Caco-2 (cell line): Measurements from ENCODE around the gene DDAH2. TPM values are rescaled to one million over a fixed set of nuclear protein-coding genes. Genes with fewer than 3 reads are reported as not detected.
A peak's percentile ranks its signal among the peaks of the same experiment; 100 is the strongest.

ENCODE experiments used
- BruUV-seq: library from RNA; stranded (reverse); fragments of 400-500 nt; replicated peaks from 2 replicates; lab custom pipeline; 2021; lab: Mats Ljungman, UMichigan
- CTCF ChIA-PET: fragments of 300-600 bp; sonication (Branson Sonifier 250); formaldehyde crosslinking; loops from one replicate; lab custom pipeline; 2022; ENCODE audit warnings: antibody characterized with exemption; lab: Charles Lee
- POLR2A ChIA-PET: fragments of 300-600 bp; sonication (Branson Sonifier 250); formaldehyde crosslinking; loops from one replicate; lab custom pipeline; 2022; ENCODE audit warnings: antibody characterized with exemption; lab: Charles Lee
- DNase-seq, 2 experiments: peaks; one replicate each; pipeline versions ENCODE4 v3.0.0 to v3.0.0-alpha.2; 2020 to 2022
- H3K27me3 ChIP-seq: replicated peaks from 2 replicates; pipeline ENCODE4 v1.6.0; 2011; ENCODE audit warnings: low read length; ENCODE audit not compliant: control insufficient read depth, insufficient read depth
- H3K36me3 ChIP-seq: 2 replicates; pipeline ENCODE4 v1.5.1; 2011; ENCODE audit warnings: low read length; ENCODE audit not compliant: control insufficient read depth, insufficient read depth
- H3K4me1 ChIP-seq: fragments of 250-450 bp; sonication (Bioruptor Pico); 2 replicates; pipeline ENCODE4 v1.5.1; 2020; ENCODE audit warnings: mild to moderate bottlenecking
- H3K4me3 ChIP-seq: 2 replicates; pipeline ENCODE4 v1.5.1; 2011; ENCODE audit warnings: low read depth, mild to moderate bottlenecking, control low read depth, low read length
- H3K9me3 ChIP-seq: fragments of 250-450 bp; sonication (Bioruptor Pico); 2 replicates; pipeline ENCODE4 v1.5.1; 2020; ENCODE audit warnings: mild to moderate bottlenecking, moderate library complexity
- H3K27ac Mint-ChIP-seq: one replicate; pipeline ENCODE4 v1.8.0; 2022; ENCODE audit warnings: mixed read lengths; ENCODE audit not compliant: unreplicated experiment
- H3K27me3 Mint-ChIP-seq: one replicate; pipeline ENCODE4 v1.8.0; 2022; ENCODE audit warnings: mixed read lengths; ENCODE audit not compliant: insufficient read depth, unreplicated experiment
- H3K36me3 Mint-ChIP-seq: one replicate; pipeline ENCODE4 v1.8.0; 2022; ENCODE audit warnings: mild to moderate bottlenecking, mixed read lengths; ENCODE audit not compliant: insufficient read depth, unreplicated experiment
- H3K4me1 Mint-ChIP-seq: one replicate; pipeline ENCODE4 v1.8.0; 2022; ENCODE audit warnings: low read depth, mixed read lengths; ENCODE audit not compliant: unreplicated experiment
- H3K4me3 Mint-ChIP-seq: one replicate; pipeline ENCODE4 v1.8.0; 2022; ENCODE audit warnings: mild to moderate bottlenecking, moderate library complexity, mixed read lengths; ENCODE audit not compliant: unreplicated experiment
- H3K9me3 Mint-ChIP-seq: one replicate; pipeline ENCODE4 v1.8.0; 2022; ENCODE audit warnings: mixed read lengths; ENCODE audit not compliant: unreplicated experiment
- intact Hi-C: fragments of 100-400 bp; cut with micrococcal nuclease; formaldehyde crosslinking; loops from one replicate; pipeline ENCODE4 v1.10.0; 2022; ENCODE audit not compliant: unreplicated experiment
- total RNA-seq: library from RNA; stranded (reverse); gene quantifications from 2 replicates; pipeline ENCODE4 v1.2.3, GENCODE V29; 2022
- TF ChIP-seq, protein P1 (sequence below), 2 experiments: fragments of 200-600 bp in 1 of 2; IDR thresholded peaks; 1 replicate in 1 of 2; 2 replicates in 1 of 2; pipeline versions ENCODE4 v1.5.1 to v1.8.0; 2011 to 2022; ENCODE audit warnings: antibody characterized with exemption in 1 of 2, control low read depth in 1 of 2, inconsistent platforms in 1 of 2, low read depth in 1 of 2, low read length in 1 of 2, mild to moderate bottlenecking in 1 of 2, moderate library complexity in 1 of 2; ENCODE audit not compliant: insufficient read depth in 1 of 2, severe bottlenecking in 1 of 2, unreplicated experiment in 1 of 2

The DDAH2 gene
- total RNA-seq, 1 experiment from 2014 or later = 82.4 TPM

DNA sequence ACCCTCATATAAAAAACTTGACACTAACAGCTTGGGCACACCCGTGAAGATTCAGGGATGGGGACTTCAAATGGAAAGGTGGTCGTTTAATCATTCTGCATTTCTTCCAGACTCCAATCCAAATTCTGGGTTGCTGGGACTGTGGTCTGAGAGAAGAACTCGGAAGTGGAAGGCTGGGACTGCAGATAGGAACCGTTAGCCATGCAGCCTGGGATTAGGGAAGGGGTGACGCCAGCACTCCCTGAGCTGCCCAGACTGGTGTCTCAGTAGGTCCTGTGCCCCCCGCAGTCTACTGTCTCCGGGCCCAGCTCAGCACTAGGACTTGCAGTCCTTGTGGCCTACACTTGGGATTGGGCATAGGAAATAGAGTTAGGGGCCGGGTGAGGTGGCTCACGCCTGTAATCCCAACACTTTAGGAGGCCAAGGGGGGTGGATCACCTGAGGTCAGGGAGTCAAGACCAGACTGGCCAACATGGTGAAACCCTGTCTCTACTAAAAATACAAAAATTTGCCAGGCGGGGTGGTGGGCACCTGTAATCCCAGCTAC, 7.7 kb upstream of the DDAH2 start:
- peak overlapping the region; percentile 95 for H3K4me3 Mint-ChIP-seq
- H3K4me1 ChIP-seq = peaks cover 33% of the 10 kb centered on the region
- no peaks in the 10 kb centered on the region for H3K27me3 ChIP-seq
- DNase-seq = peak in 1 of 2 experiments; percentile 39
- intact Hi-C loops = loop anchor here (2.0 to 5.0 kb wide), 4 partner anchors 35 to 190 kb away; partner anchors contain the start of genes ABHD16A, ATP6V1G2, CSNK2B and HSPA1B
- TF ChIP-seq, protein P1, sequence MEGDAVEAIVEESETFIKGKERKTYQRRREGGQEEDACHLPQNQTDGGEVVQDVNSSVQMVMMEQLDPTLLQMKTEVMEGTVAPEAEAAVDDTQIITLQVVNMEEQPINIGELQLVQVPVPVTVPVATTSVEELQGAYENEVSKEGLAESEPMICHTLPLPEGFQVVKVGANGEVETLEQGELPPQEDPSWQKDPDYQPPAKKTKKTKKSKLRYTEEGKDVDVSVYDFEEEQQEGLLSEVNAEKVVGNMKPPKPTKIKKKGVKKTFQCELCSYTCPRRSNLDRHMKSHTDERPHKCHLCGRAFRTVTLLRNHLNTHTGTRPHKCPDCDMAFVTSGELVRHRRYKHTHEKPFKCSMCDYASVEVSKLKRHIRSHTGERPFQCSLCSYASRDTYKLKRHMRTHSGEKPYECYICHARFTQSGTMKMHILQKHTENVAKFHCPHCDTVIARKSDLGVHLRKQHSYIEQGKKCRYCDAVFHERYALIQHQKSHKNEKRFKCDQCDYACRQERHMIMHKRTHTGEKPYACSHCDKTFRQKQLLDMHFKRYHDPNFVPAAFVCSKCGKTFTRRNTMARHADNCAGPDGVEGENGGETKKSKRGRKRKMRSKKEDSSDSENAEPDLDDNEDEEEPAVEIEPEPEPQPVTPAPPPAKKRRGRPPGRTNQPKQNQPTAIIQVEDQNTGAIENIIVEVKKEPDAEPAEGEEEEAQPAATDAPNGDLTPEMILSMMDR (IDR thresholded peaks at IDR 0.05; ENCODE audit: insufficient read depth in 1 of 2, low read depth in 1 of 2, low read length in 1 of 2, severe bottlenecking in 1 of 2, unreplicated experiment in 1 of 2) = no peak
- no peaks in the 10 kb centered on the region for H3K9me3 Mint-ChIP-seq
- TSS peak; percentile 11 for BruUV-seq
- POLR2A ChIA-PET = interaction anchor here (0.6 to 3.3 kb wide), 13 partner anchors 7 to 195 kb away, joined by 3 to 59 read pairs (median 4); partner anchors contain the start of genes ABHD16A, C6orf47, DDAH2 and DDX39B
- 0 out of 2 replicates have a peak, but pooled peaks cover 2% of the 10 kb centered on the region for H3K36me3 ChIP-seq
- no peaks in the 10 kb centered on the region for H3K9me3 ChIP-seq
- peaks cover 31% of the 10 kb centered on the region for H3K4me1 Mint-ChIP-seq
- peak overlapping the region; percentile 98 for H3K27ac Mint-ChIP-seq
- no peaks in the 10 kb centered on the region for H3K27me3 Mint-ChIP-seq
- peaks cover 84% of the 10 kb centered on the region for H3K36me3 Mint-ChIP-seq
- H3K4me3 ChIP-seq = peak overlapping the region; percentile 71
- CTCF ChIA-PET = interaction anchor here (0.6 to 3.8 kb wide), 6 partner anchors 23 to 126 kb away, joined by 3 to 32 read pairs (median 5); partner anchors contain the start of genes LSM2, LY6G5C, NEU1 and VARS1

DNA sequence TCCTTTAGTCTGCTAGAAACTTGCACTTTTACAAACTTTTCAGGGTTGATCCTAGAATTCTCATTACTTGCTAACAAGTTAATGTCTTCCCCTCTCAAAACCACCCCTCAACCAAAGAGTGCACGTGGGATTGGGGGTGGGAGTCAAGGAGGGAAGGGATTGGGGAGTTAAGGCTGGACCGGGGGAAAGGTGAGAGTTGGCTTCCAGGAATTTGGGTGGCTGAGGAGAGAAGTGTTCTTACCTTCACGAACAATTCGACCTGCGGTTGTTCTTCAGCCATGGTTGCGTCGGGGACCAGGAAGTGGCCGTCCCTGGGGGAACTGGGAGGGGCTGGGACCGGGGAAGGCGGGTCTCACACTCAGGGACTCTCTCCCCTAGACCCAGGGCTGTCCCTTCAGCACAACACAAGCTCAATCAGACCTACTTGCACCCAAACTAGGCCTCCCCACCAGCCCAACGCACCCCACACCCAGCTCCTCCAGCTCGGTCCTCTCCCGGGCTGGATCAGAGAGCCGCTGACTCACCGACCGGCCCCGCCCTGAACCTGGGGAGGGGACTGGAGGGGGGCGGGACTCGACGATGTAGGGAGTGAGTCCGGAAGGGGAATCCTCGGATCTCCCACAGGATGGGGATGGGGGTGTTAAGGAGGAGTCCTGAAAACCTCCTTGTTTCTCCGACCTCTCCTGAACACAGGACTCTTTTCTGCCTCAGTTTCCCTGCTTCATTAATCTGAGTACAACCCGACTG, 7.1 kb upstream of the DDAH2 start, which contains the start of gene CLIC1:
Gene CLIC1 (minus strand): TSS at position 510 of the 747 bp plus-strand sequence. CDS start 230 bp downstream, at position 280.
- POLR2A ChIA-PET = interaction anchor here (0.6 to 2.2 kb wide), 7 partner anchors 22 to 194 kb away, joined by 3 to 19 read pairs (median 3); partner anchors contain the start of genes ABHD16A, DDX39B, HSPA1A and HSPA1B
- Histone ChIP-seq H3K4me3 (peak within 1 kb of the TSS; percentile 71), H3K4me1 (peaks cover 31% of the 10 kb centered on the region), H3K27me3 (no peaks in the 10 kb centered on the region), H3K9me3 (no peaks in the 10 kb centered on the region), H3K36me3 (0 out of 2 replicates have a peak, but pooled peaks cover 4% of the 10 kb centered on the region)
- peaks cover 84% of the 10 kb centered on the region for H3K36me3 Mint-ChIP-seq
- no peaks in the 10 kb centered on the region for H3K27me3 Mint-ChIP-seq
- no peaks in the 10 kb centered on the region for H3K9me3 Mint-ChIP-seq
- BruUV-seq = TSS peak; percentile 29
- peak within 1 kb of the TSS; percentile 98 for H3K27ac Mint-ChIP-seq
- TF ChIP-seq, protein P1 (IDR thresholded peaks at IDR 0.05; ENCODE audit: insufficient read depth in 1 of 2, low read depth in 1 of 2, low read length in 1 of 2, severe bottlenecking in 1 of 2, unreplicated experiment in 1 of 2) = no peak
- peak; percentile 90 to 91 for DNase-seq
- CTCF ChIA-PET = interaction anchor here (0.6 to 3.8 kb wide), 6 partner anchors 33 to 1528 kb away, joined by 3 to 32 read pairs (median 4); partner anchors contain the start of genes LY6G5C and NEU1
- intact Hi-C loops = loop anchor here (2.0 to 5.0 kb wide), 4 partner anchors 34 to 189 kb away; partner anchors contain the start of genes ABHD16A, ATP6V1G2, CSNK2B and HSPA1B
- peaks cover 31% of the 10 kb centered on the region for H3K4me1 Mint-ChIP-seq
- peak within 1 kb of the TSS; percentile 95 for H3K4me3 Mint-ChIP-seq
